HG03558 (cell line): Measurements from ENCODE around the gene ARSJ.

Experiments
- ATAC-seq: cut with Tn5 transposase; IDR thresholded peaks from one replicate; pipeline ENCODE4 v1.9.1; 2021; ENCODE audit warnings: moderate number of reproducible peaks; ENCODE audit not compliant: unreplicated experiment; ENCODE audit errors: extremely low read depth

Gene ARSJ

GRCh38 chr4:113908829-113909228 is 70.6 kb downstream of the ARSJ start:
- ATAC-seq = no peak

GRCh38 chr4:113907559-113907958 is 71.9 kb downstream of the ARSJ start:
- no peak for ATAC-seq

- no peak for ATAC-seq
Measured at GRCh38 chr4:113905301-113905700, 74.1 kb downstream of the ARSJ start.

- no peak for ATAC-seq
Measured at GRCh38 chr4:113904877-113905276, 74.6 kb downstream of the ARSJ start.

- ATAC-seq = no peak
Measured at GRCh38 chr4:113901994-113902787, 77.3 kb downstream of the ARSJ start.

GRCh38 chr4:113899271-113900070 is 80.0 kb downstream of the ARSJ start:
- ATAC-seq = peak; percentile 94

- no peak for ATAC-seq
Measured at GRCh38 chr4:113893546-113893945, 85.9 kb downstream of the ARSJ start.

- no peak for ATAC-seq
Measured at GRCh38 chr4:113888006-113888405, 91.4 kb downstream of the ARSJ start.

- no peak for ATAC-seq
Measured at GRCh38 chr4:113885291-113885690, 94.2 kb downstream of the ARSJ start.

GRCh38 chr4:113884655-113885054 is 94.8 kb downstream of the ARSJ start:
- no peak for ATAC-seq

GRCh38 chr4:113882668-113883067 is 96.8 kb downstream of the ARSJ start:
- ATAC-seq = no peak

- no peak for ATAC-seq
Measured at GRCh38 chr4:113881256-113881655, 98.2 kb downstream of the ARSJ start.

- ATAC-seq = no peak
Measured at GRCh38 chr4:113880240-113881028, 99.0 kb downstream of the ARSJ start.

- ATAC-seq = no peak
Measured at GRCh38 chr4:113878668-113879067, 100.8 kb downstream of the ARSJ start.

GRCh38 chr4:113874480-113874879 is 105.0 kb downstream of the ARSJ start:
- no peak for ATAC-seq

GRCh38 chr4:113873508-113873907 is 105.9 kb downstream of the ARSJ start:
- no peak for ATAC-seq

- ATAC-seq = no peak
Measured at GRCh38 chr4:113872426-113873260, 106.8 kb downstream of the ARSJ start.

GRCh38 chr4:113871080-113871479 is 108.4 kb downstream of the ARSJ start:
- ATAC-seq = no peak

- ATAC-seq = peak; percentile 70
Measured at GRCh38 chr4:113869743-113870375, 109.6 kb downstream of the ARSJ start.
